Osteoblast (primary cell): ENCODE measurements around the gene MCM10. TPM values are rescaled to one million over a fixed set of nuclear protein-coding genes. Genes with fewer than 3 reads are reported as not detected.

Experiments
- DNase-seq: peaks from one replicate; pipeline ENCODE4 v3.0.0; 2011; ENCODE audit warnings: low spot score, mixed read lengths; ENCODE audit not compliant: insufficient read length; ENCODE audit errors: missing footprints
- H2AFZ ChIP-seq: 2 replicates; pipeline ENCODE4 v1.6.0; 2011; ENCODE audit warnings: mild to moderate bottlenecking, low read length
- H3K27ac ChIP-seq: 2 replicates; pipeline ENCODE4 v1.5.1; 2011; ENCODE audit warnings: mild to moderate bottlenecking, low read depth, low read length, moderate library complexity
- H3K27me3 ChIP-seq: 2 replicates; pipeline ENCODE4 v1.6.0; 2012; ENCODE audit warnings: mild to moderate bottlenecking, control low read depth, inconsistent platforms, low read length, moderate library complexity; ENCODE audit not compliant: insufficient read depth
- H3K36me3 ChIP-seq: 2 replicates; pipeline ENCODE4 v1.5.1; 2011; ENCODE audit warnings: mild to moderate bottlenecking, low read length, control low read depth, moderate library complexity; ENCODE audit not compliant: insufficient read depth
- H3K4me1 ChIP-seq: 2 replicates; pipeline ENCODE4 v1.5.1; 2011; ENCODE audit warnings: mild to moderate bottlenecking, low read length, control low read depth, moderate library complexity; ENCODE audit not compliant: insufficient read depth
- H3K4me2 ChIP-seq: 2 replicates; pipeline ENCODE4 v1.6.0; 2011; ENCODE audit warnings: mild to moderate bottlenecking, low read length; ENCODE audit not compliant: insufficient read depth
- H3K4me3 ChIP-seq: fragments of 200-600 bp; sonication (generic); 3 replicates; pipeline ENCODE4 v1.5.1; 2012; ENCODE audit warnings: mild to moderate bottlenecking, low read length, inconsistent platforms; ENCODE audit not compliant: insufficient read depth
- H3K79me2 ChIP-seq: 2 replicates; pipeline ENCODE4 v1.6.0; 2012; ENCODE audit warnings: mild to moderate bottlenecking, low read length, control low read depth, inconsistent platforms; ENCODE audit not compliant: insufficient read depth
- H3K9me3 ChIP-seq: 2 replicates; pipeline ENCODE4 v1.5.1; 2011; ENCODE audit warnings: low read depth, low read length, control low read depth
- H4K20me1 ChIP-seq: 2 replicates; pipeline ENCODE4 v1.6.0; 2012; ENCODE audit warnings: mild to moderate bottlenecking, low read length, control low read depth; ENCODE audit not compliant: insufficient read depth
- CTCF ChIP-seq: IDR thresholded peaks from 2 replicates; pipeline ENCODE4 v1.5.1; 2011; ENCODE audit warnings: mild to moderate bottlenecking, low read depth, low read length, moderate library complexity; ENCODE audit errors: extremely low read depth
- total RNA-seq: library from RNA; depleted of rRNA; stranded (reverse); fragments of >200 nt; gene quantifications from 2 replicates; pipeline ENCODE4 v1.2.3, GENCODE V29; 2012

Gene MCM10
- total RNA-seq, 1 donor = 1.4 TPM

DNA sequence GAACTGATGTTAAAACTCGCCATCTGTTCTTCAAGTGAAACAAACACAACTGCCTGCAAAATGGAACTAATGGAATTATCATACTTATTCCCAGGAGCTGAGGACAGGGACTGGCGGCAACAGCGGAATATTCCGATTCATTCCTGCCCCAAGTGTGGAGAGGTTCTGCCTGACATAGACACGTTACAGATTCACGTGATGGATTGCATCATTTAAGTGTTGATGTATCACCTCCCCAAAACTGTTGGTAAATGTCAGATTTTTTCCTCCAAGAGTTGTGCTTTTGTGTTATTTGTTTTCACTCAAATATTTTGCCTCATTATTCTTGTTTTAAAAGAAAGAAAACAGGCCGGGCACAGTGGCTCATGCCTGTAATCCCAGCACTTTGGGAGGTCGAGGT lies 24.7 kb upstream of the MCM10 start:
- peaks cover 78% of the 10 kb centered on the region for H3K36me3 ChIP-seq

GRCh38 chr10:13139150-13139549 lies 22.2 kb upstream of the MCM10 start:
- no peaks in the 10 kb centered on the region for H3K79me2 ChIP-seq
- H3K36me3 ChIP-seq = peaks cover 65% of the 10 kb centered on the region
- H2AFZ ChIP-seq = no peak overlapping the region
- no peaks in the 10 kb centered on the region for H3K9me3 ChIP-seq
- no peaks in the 10 kb centered on the region for H3K27me3 ChIP-seq
- H3K27ac ChIP-seq = no peak overlapping the region
- H3K4me1 ChIP-seq = no peaks in the 10 kb centered on the region
- H4K20me1 ChIP-seq = no peaks in the 10 kb centered on the region
- DNase-seq = no peak
- no peak for TF ChIP-seq CTCF
- no peak overlapping the region for H3K4me2 ChIP-seq
- no peak overlapping the region for H3K4me3 ChIP-seq

More for the DNA sequence above, 24.7 kb upstream of the MCM10 start:
- DNase-seq = no peak
- H3K79me2 ChIP-seq = no peaks in the 10 kb centered on the region
- no peak overlapping the region for H2AFZ ChIP-seq
- H4K20me1 ChIP-seq = no peaks in the 10 kb centered on the region
- no peak overlapping the region for H3K27ac ChIP-seq
- TF ChIP-seq CTCF = no peak
- no peak overlapping the region for H3K4me3 ChIP-seq
- no peaks in the 10 kb centered on the region for H3K9me3 ChIP-seq
- H3K4me2 ChIP-seq = no peak overlapping the region
- H3K27me3 ChIP-seq = no peaks in the 10 kb centered on the region
- H3K4me1 ChIP-seq = no peaks in the 10 kb centered on the region

DNA sequence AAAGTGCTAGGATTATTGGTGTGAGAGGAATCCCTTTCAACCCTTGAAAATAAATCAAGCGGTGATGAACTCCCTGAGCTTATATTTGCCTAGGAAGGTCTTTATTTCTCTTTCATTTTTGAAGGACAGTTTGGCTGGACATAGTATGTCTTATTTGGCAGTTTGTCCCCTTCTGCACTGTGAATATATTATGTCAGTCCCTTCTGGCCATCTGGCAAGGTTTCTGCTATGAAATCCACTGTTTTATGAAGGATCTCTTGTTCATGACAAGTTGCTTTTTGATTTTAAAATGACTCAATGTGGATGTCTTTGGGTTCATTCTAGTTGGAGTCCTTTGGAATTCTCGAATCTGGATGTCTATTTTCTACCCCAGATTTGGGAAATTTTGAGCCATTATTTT lies 21.7 kb upstream of the MCM10 start:
- TF ChIP-seq CTCF = no peak
- Histone ChIP-seq H3K9me3 (no peaks in the 10 kb centered on the region), H3K4me3 (no peak overlapping the region), H3K4me2 (no peak overlapping the region), H3K4me1 (no peaks in the 10 kb centered on the region), H3K36me3 (peaks cover 61% of the 10 kb centered on the region), H2AFZ (no peak overlapping the region), H3K27me3 (no peaks in the 10 kb centered on the region), H4K20me1 (no peaks in the 10 kb centered on the region), H3K27ac (no peak overlapping the region), H3K79me2 (no peaks in the 10 kb centered on the region)
- no peak for DNase-seq

DNA sequence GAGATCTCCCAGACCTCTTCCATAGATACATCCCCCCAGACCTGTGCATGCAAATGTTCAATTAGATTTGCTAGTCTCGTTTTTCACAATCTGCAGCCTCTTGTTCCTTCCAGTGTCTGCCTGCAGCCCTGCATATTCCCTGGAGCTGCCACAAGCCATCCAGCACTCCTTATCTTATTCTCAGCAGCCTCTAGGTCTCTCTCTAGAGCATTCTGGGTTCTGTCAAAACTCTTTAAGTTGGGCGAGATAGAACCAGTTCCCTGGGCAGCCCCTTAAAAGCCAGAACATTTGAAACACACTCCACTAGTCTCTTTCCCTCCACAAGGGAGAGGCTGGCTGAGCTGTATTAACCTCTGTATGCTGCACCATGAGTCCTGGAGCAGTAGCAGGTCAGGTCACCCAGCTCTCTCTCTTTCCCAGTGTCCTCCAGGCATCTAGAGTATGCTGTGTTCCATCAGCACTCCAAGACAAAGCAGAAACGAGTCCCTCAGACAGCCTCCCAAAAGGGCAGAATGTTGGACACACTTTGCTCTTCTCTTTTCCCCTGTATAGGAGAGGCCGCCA lies 20.6 kb upstream of the MCM10 start:
- Histone ChIP-seq H3K4me3 (no peak overlapping the region), H3K36me3 (peaks cover 53% of the 10 kb centered on the region), H3K79me2 (no peaks in the 10 kb centered on the region), H2AFZ (no peak overlapping the region), H3K27ac (no peak overlapping the region), H3K27me3 (no peaks in the 10 kb centered on the region), H3K4me2 (no peak overlapping the region), H3K9me3 (no peaks in the 10 kb centered on the region), H4K20me1 (no peaks in the 10 kb centered on the region), H3K4me1 (no peaks in the 10 kb centered on the region)
- no peak for DNase-seq
- no peak for TF ChIP-seq CTCF
